G401 (cell line): ENCODE results near the gene ZBTB25. TPM values are rescaled to one million over a fixed set of nuclear protein-coding genes. Genes with fewer than 3 reads are reported as not detected.

ENCODE experiments used
- DNase-seq: peaks from one replicate; pipeline ENCODE4 v3.0.0-alpha.2; 2015; ENCODE audit warnings: low spot score
- in situ Hi-C: cut with HindIII; loops from 2 replicates; pipeline ENCODE4 v1.10.0; 2016; ENCODE audit warnings: low sequenced_read_pairs, mixed read lengths
- total RNA-seq: library from RNA; depleted of rRNA; stranded (reverse); fragments of >200 nt; shearing (Covaris generic); gene quantifications from 2 replicates; pipeline ENCODE4 v1.2.3, GENCODE V29; 2014

Gene ZBTB25
- total RNA-seq, 1 experiment from 2014 or later = 3.1 TPM

GRCh38 chr14:64491637-64492036 is 12.0 kb downstream of the ZBTB25 start:
- no peak for DNase-seq
- in situ Hi-C loops = no loop called here

- DNase-seq = no peak
- in situ Hi-C loops = no loop called here
These were observed 15.0 kb downstream of the ZBTB25 start for GRCh38 chr14:64488590-64489099.

GRCh38 chr14:64478634-64479250 is 24.9 kb downstream of the ZBTB25 start:
- in situ Hi-C loops = no loop called here
- DNase-seq = peak; percentile 65

- DNase-seq = no peak
- in situ Hi-C loops = no loop called here
These were observed 27.2 kb downstream of the ZBTB25 start for GRCh38 chr14:64476438-64476837.

- in situ Hi-C loops = no loop called here
- DNase-seq = no peak
These were observed 27.9 kb downstream of the ZBTB25 start for GRCh38 chr14:64475585-64476273.

- DNase-seq = no peak
- in situ Hi-C loops = no loop called here
These were observed 28.9 kb downstream of the ZBTB25 start for GRCh38 chr14:64474698-64475097.

- in situ Hi-C loops = no loop called here
- DNase-seq = no peak
These were observed 29.6 kb downstream of the ZBTB25 start for GRCh38 chr14:64474041-64474440.

GRCh38 chr14:64468451-64468850 is 35.2 kb downstream of the ZBTB25 start:
- DNase-seq = peak; percentile 23
- in situ Hi-C loops = no loop called here

GRCh38 chr14:64467566-64467965 is 36.1 kb downstream of the ZBTB25 start:
- in situ Hi-C loops = no loop called here
- DNase-seq = peak; percentile 38

- DNase-seq = peak; percentile 29
- in situ Hi-C loops = no loop called here
These were observed 36.5 kb downstream of the ZBTB25 start for GRCh38 chr14:64467101-64467500.

GRCh38 chr14:64465831-64466554 is 37.6 kb downstream of the ZBTB25 start:
- in situ Hi-C loops = no loop called here

GRCh38 chr14:64465191-64465822 is 38.3 kb downstream of the ZBTB25 start, which contains the start of gene AKAP5:
AKAP5 (plus strand) TSS chr14:64465499; CDS start chr14:64468395, 2,896 bp downstream.
- in situ Hi-C loops = no loop called here
- DNase-seq = peak; percentile 51

More at GRCh38 chr14:64465831-64466554, 37.6 kb downstream of the ZBTB25 start:
- DNase-seq = peak; percentile 80

- DNase-seq = peak; percentile 44
- in situ Hi-C loops = no loop called here
These were observed 39.0 kb downstream of the ZBTB25 start for GRCh38 chr14:64464651-64465050.

GRCh38 chr14:64463873-64464272 is 39.8 kb downstream of the ZBTB25 start:
- in situ Hi-C loops = no loop called here
- no peak for DNase-seq

GRCh38 chr14:64463195-64463594 is 40.4 kb downstream of the ZBTB25 start:
- in situ Hi-C loops = no loop called here
- no peak for DNase-seq

GRCh38 chr14:64461221-64461620 is 42.4 kb downstream of the ZBTB25 start:
- no peak for DNase-seq

GRCh38 chr14:64459405-64460136 is 44.1 kb downstream of the ZBTB25 start:
- in situ Hi-C loops = no loop called here
- no peak for DNase-seq

More at GRCh38 chr14:64461221-64461620, 42.4 kb downstream of the ZBTB25 start:
- in situ Hi-C loops = no loop called here

- DNase-seq = no peak
- in situ Hi-C loops = no loop called here
These were observed 49.0 kb downstream of the ZBTB25 start for GRCh38 chr14:64454671-64455070.

- in situ Hi-C loops = no loop called here
These were observed 53.4 kb downstream of the ZBTB25 start for GRCh38 chr14:64450255-64450654.

More at GRCh38 chr14:64450255-64450654, 53.4 kb downstream of the ZBTB25 start:
- DNase-seq = no peak
